WTC11 (cell line): ENCODE measurements around the gene GYS2. TPM values are rescaled to one million over a fixed set of nuclear protein-coding genes. Genes with fewer than 3 reads are reported as not detected.

Source experiments
- ATAC-seq: fragments of 200-7000 bp; cut with Tn5 transposase; 2 replicates; pipeline ENCODE4 v1.10.0; 2021; ENCODE audit warnings: mild to moderate bottlenecking, moderate library complexity
- CTCF ChIA-PET: fragments of 300-600 bp; sonication (Branson Sonifier 250); formaldehyde crosslinking; loops from one replicate; lab custom pipeline; 2021; ENCODE audit warnings: antibody characterized with exemption; lab: Charles Lee
- POLR2A ChIA-PET: fragments of 350-600 bp; sonication (Branson Sonifier 250); formaldehyde crosslinking; loops from one replicate; lab custom pipeline; 2021; ENCODE audit warnings: antibody characterized with exemption; lab: Charles Lee
- DNase-seq: peaks from one replicate; pipeline ENCODE4 v3.0.0; 2021; ENCODE audit warnings: low spot score
- H3K27ac Mint-ChIP-seq: 2 replicates; pipeline ENCODE4 v1.8.0; 2021; ENCODE audit warnings: mixed read lengths
- H3K27me3 Mint-ChIP-seq: 2 replicates; pipeline ENCODE4 v1.8.0; 2021; ENCODE audit warnings: low read depth, mild to moderate bottlenecking, moderate library complexity, mixed read lengths
- H3K36me3 Mint-ChIP-seq: 2 replicates; pipeline ENCODE4 v1.8.0; 2021; ENCODE audit warnings: mixed read lengths
- H3K4me1 Mint-ChIP-seq: 2 replicates; pipeline ENCODE4 v1.8.0; 2022; ENCODE audit warnings: mixed read lengths
- H3K4me3 Mint-ChIP-seq: 2 replicates; pipeline ENCODE4 v1.8.0; 2021; ENCODE audit warnings: mild to moderate bottlenecking, moderate library complexity, mixed read lengths
- H3K9me3 Mint-ChIP-seq: 2 replicates; pipeline ENCODE4 v1.8.0; 2021; ENCODE audit warnings: mixed read lengths
- AR ChIP-seq: fragments of 250-450 bp; sonication (Bioruptor Pico); IDR thresholded peaks from 2 replicates; pipeline ENCODE4 v1.9.0; 2021; ENCODE audit warnings: mild to moderate bottlenecking
- ATF1 ChIP-seq: sonication (generic); formaldehyde crosslinking; IDR thresholded peaks from 2 replicates; pipeline ENCODE4 v1.8.1; 2023; ENCODE audit warnings: mild to moderate bottlenecking, moderate library complexity, missing genetic modification reagents
- ATF3 ChIP-seq: sonication (generic); formaldehyde crosslinking; conservative IDR thresholded peaks from 2 replicates; pipeline ENCODE4 v1.8.1; 2022; ENCODE audit warnings: mild to moderate bottlenecking, missing genetic modification reagents
- CDX4 ChIP-seq: fragments of 250-450 bp; sonication (Bioruptor Pico); IDR thresholded peaks from 2 replicates; pipeline ENCODE4 v1.9.0; 2021; ENCODE audit warnings: moderate library complexity, mild to moderate bottlenecking, inconsistent platforms, borderline replicate concordance
- CREM ChIP-seq: sonication (generic); formaldehyde crosslinking; IDR thresholded peaks from 2 replicates; pipeline ENCODE4 v1.8.1; 2022; ENCODE audit warnings: mild to moderate bottlenecking, missing genetic modification reagents, moderate library complexity
- E2F1 ChIP-seq: sonication (generic); formaldehyde crosslinking; IDR thresholded peaks from 2 replicates; pipeline ENCODE4 v1.8.0; 2022; ENCODE audit warnings: mild to moderate bottlenecking, missing genetic modification reagents
- E2F4 ChIP-seq: sonication (generic); formaldehyde crosslinking; IDR thresholded peaks from 2 replicates; pipeline ENCODE4 v1.8.1; 2022; ENCODE audit warnings: low read depth, mild to moderate bottlenecking, moderate library complexity, missing genetic modification reagents, borderline replicate concordance
- EMX1 ChIP-seq: fragments of 250-450 bp; sonication (Bioruptor Pico); IDR thresholded peaks from 2 replicates; pipeline ENCODE4 v1.8.0; 2021; ENCODE audit warnings: mild to moderate bottlenecking
- FOXP1 ChIP-seq: sonication (generic); formaldehyde crosslinking; IDR thresholded peaks from 2 replicates; pipeline ENCODE4 v1.8.0; 2022; ENCODE audit warnings: missing genetic modification reagents, mild to moderate bottlenecking, moderate library complexity, borderline replicate concordance
- GTF2I ChIP-seq: fragments of 250-450 bp; sonication (Bioruptor Pico); conservative IDR thresholded peaks from 2 replicates; pipeline ENCODE4 v1.4.0; 2021; ENCODE audit warnings: mild to moderate bottlenecking
- HMGXB4 ChIP-seq: sonication (generic); formaldehyde crosslinking; IDR thresholded peaks from 2 replicates; pipeline ENCODE4 v1.8.1; 2023; ENCODE audit warnings: mild to moderate bottlenecking, moderate library complexity, missing genetic modification reagents
- IRF2 ChIP-seq: sonication (generic); formaldehyde crosslinking; IDR thresholded peaks from 2 replicates; pipeline ENCODE4 v1.8.0; 2022; ENCODE audit warnings: low read depth, missing genetic modification reagents, borderline replicate concordance
- JUN ChIP-seq: sonication (generic); formaldehyde crosslinking; IDR thresholded peaks from 2 replicates; pipeline ENCODE4 v1.8.0; 2023; ENCODE audit warnings: mild to moderate bottlenecking, missing genetic modification reagents
- MAX ChIP-seq: sonication (generic); formaldehyde crosslinking; IDR thresholded peaks from 2 replicates; pipeline ENCODE4 v1.8.0; 2022; ENCODE audit warnings: mild to moderate bottlenecking, missing genetic modification reagents
- NFE2L1 ChIP-seq: sonication (generic); formaldehyde crosslinking; IDR thresholded peaks from 2 replicates; pipeline ENCODE4 v1.8.1; 2023; ENCODE audit warnings: missing genetic modification reagents
- NR3C1 ChIP-seq: sonication (generic); formaldehyde crosslinking; conservative IDR thresholded peaks from 2 replicates; pipeline ENCODE4 v1.8.1; 2023; ENCODE audit warnings: low read depth, mild to moderate bottlenecking, missing genetic modification reagents
- TEAD1 ChIP-seq: sonication (generic); formaldehyde crosslinking; IDR thresholded peaks from 2 replicates; pipeline ENCODE4 v1.8.0; 2022; ENCODE audit warnings: mild to moderate bottlenecking, missing genetic modification reagents
- ZMAT4 ChIP-seq: fragments of 250-450 bp; sonication (Bioruptor Pico); IDR thresholded peaks from 2 replicates; pipeline ENCODE4 v1.9.0; 2021; ENCODE audit warnings: mild to moderate bottlenecking
- ZNF121 ChIP-seq: sonication (generic); formaldehyde crosslinking; IDR thresholded peaks from 2 replicates; pipeline ENCODE4 v1.8.0; 2023; ENCODE audit warnings: missing genetic modification reagents
- ZNF219 ChIP-seq: sonication (generic); formaldehyde crosslinking; IDR thresholded peaks from 2 replicates; pipeline ENCODE4 v1.8.0; 2023; ENCODE audit warnings: missing genetic modification reagents, mild to moderate bottlenecking, borderline replicate concordance
- ZNF423 ChIP-seq: fragments of 250-450 bp; sonication (Bioruptor Pico); IDR thresholded peaks from 2 replicates; pipeline ENCODE4 v2.1.2; 2022; ENCODE audit warnings: mild to moderate bottlenecking, moderate library complexity
- ZNF425 ChIP-seq: fragments of 250-450 bp; sonication (Bioruptor Pico); conservative IDR thresholded peaks from 2 replicates; pipeline ENCODE4 v1.9.0; 2021; ENCODE audit warnings: mild to moderate bottlenecking
- ZSCAN18 ChIP-seq: fragments of 250-450 bp; sonication (Bioruptor Pico); IDR thresholded peaks from 2 replicates; pipeline ENCODE4 v2.1.2; 2022; ENCODE audit warnings: mild to moderate bottlenecking, moderate library complexity
- total RNA-seq: library from RNA; stranded (reverse); gene quantifications from 3 replicates; pipeline ENCODE4 v1.2.3, GENCODE V29; 2021

GYS2 gene
- total RNA-seq, 1 experiment from 2014 or later, result not detected

- no peak for ATAC-seq
- Mint-ChIP-seq H3K27me3 (peaks cover 26% of the 10 kb centered on the region), H3K9me3 (peaks cover 3% of the 10 kb centered on the region; the same call in 1 of the 2 replicates), H3K36me3 (no peaks in the 10 kb centered on the region), H3K4me1 (peaks cover 7% of the 10 kb centered on the region), H3K27ac (no peak overlapping the region), H3K4me3 (no peak overlapping the region)
- ChIA-PET POLR2A (no interaction called here), CTCF (no interaction called here)
- DNase-seq, result no peak
- TF ChIP-seq ZNF219 (CRISPR knock-in tag), result no peak
- no peak for TF ChIP-seq IRF2 (CRISPR knock-in tag)
- TF ChIP-seq JUN, result no peak
- TF ChIP-seq TEAD1 (CRISPR knock-in tag), result no peak
- TF ChIP-seq GTF2I (CRISPR knock-in tag), result no peak
- TF ChIP-seq ZNF423 (CRISPR knock-in tag), result no peak
- TF ChIP-seq MAX (CRISPR knock-in tag), result no peak
- no peak for TF ChIP-seq HMGXB4
- no peak for TF ChIP-seq ZNF121 (CRISPR knock-in tag)
- no peak for TF ChIP-seq FOXP1 (CRISPR knock-in tag)
- no peak for TF ChIP-seq ATF1 (CRISPR knock-in tag)
- no peak for TF ChIP-seq NFE2L1
- TF ChIP-seq ZMAT4 (CRISPR knock-in tag), result no peak
- no peak for TF ChIP-seq E2F1
- TF ChIP-seq ZNF425, result no peak
- no peak for TF ChIP-seq NR3C1
Observed at GRCh38 chr12:21523148-21523547, 81.5 kb downstream of the GYS2 start.

GRCh38 chr12:21521541-21521940 lies 83.1 kb downstream of the GYS2 start:
- ATAC-seq, result no peak
- no peak for DNase-seq
- Mint-ChIP-seq H3K27me3 (peaks cover 13% of the 10 kb centered on the region), H3K4me3 (no peak overlapping the region), H3K9me3 (peaks cover 3% of the 10 kb centered on the region; the same call in 1 of the 2 replicates), H3K36me3 (0 out of 2 replicates have a peak, but pooled peaks cover 2% of the 10 kb centered on the region), H3K27ac (no peak overlapping the region), H3K4me1 (peaks cover 4% of the 10 kb centered on the region; the same call in 1 of the 2 replicates)
- POLR2A ChIA-PET, result no interaction called here
- CTCF ChIA-PET, result no interaction called here
- no peak for TF ChIP-seq AR (CRISPR knock-in tag)
- TF ChIP-seq CDX4 (CRISPR knock-in tag), result no peak
- TF ChIP-seq EMX1 (CRISPR knock-in tag), result no peak
- no peak for TF ChIP-seq E2F4 (CRISPR knock-in tag)
- no peak for TF ChIP-seq CREM (CRISPR knock-in tag)
- TF ChIP-seq ZSCAN18 (CRISPR knock-in tag), result no peak
- no peak for TF ChIP-seq ATF3 (CRISPR knock-in tag)
